HG02759 (cell line): ENCODE results near the gene GRIA4.
A peak's percentile ranks its signal among the peaks of the same experiment; 100 is the strongest.
"Not testable (repeated sequence)": the region's sequence is repeated elsewhere in the genome, so short reads cannot be mapped to it uniquely, and the experiment has no call there.

ENCODE experiments used
- ATAC-seq: cut with Tn5 transposase; IDR thresholded peaks from one replicate; pipeline ENCODE4 v1.9.1; 2021; ENCODE audit warnings: mild to moderate bottlenecking, moderate library complexity; ENCODE audit not compliant: unreplicated experiment

GRIA4 gene

GRCh38 chr11:105785850-105786249, 176.0 kb downstream of the GRIA4 start:
- ATAC-seq, result not testable (repeated sequence)

- no peak for ATAC-seq
Measured at GRCh38 chr11:105786741-105787140, 176.9 kb downstream of the GRIA4 start.

GRCh38 chr11:105789579-105790420, 179.9 kb downstream of the GRIA4 start:
- no peak for ATAC-seq

GRCh38 chr11:105790840-105791239, 181.0 kb downstream of the GRIA4 start:
- no peak for ATAC-seq

GRCh38 chr11:105793092-105793491, 183.2 kb downstream of the GRIA4 start:
- no peak for ATAC-seq

GRCh38 chr11:105799263-105799662, 189.4 kb downstream of the GRIA4 start:
- no peak for ATAC-seq

GRCh38 chr11:105799728-105800462, 190.0 kb downstream of the GRIA4 start:
- ATAC-seq, result no peak

- ATAC-seq, result no peak
Measured at GRCh38 chr11:105802390-105802789, 192.5 kb downstream of the GRIA4 start.

GRCh38 chr11:105811242-105811641, 201.4 kb downstream of the GRIA4 start:
- no peak for ATAC-seq

GRCh38 chr11:105821372-105821771, 211.5 kb downstream of the GRIA4 start:
- no peak for ATAC-seq

GRCh38 chr11:105821781-105822180, 211.9 kb downstream of the GRIA4 start:
- no peak for ATAC-seq

- ATAC-seq, result no peak
Measured at GRCh38 chr11:105823495-105824033, 213.7 kb downstream of the GRIA4 start.

- no peak for ATAC-seq
Measured at GRCh38 chr11:105824457-105825013, 214.7 kb downstream of the GRIA4 start.

- no peak for ATAC-seq
Measured at GRCh38 chr11:105825141-105825540, 215.3 kb downstream of the GRIA4 start.

- no peak for ATAC-seq
Measured at GRCh38 chr11:105827906-105828305, 218.0 kb downstream of the GRIA4 start.

GRCh38 chr11:105829084-105829483, 219.2 kb downstream of the GRIA4 start:
- peak; percentile 90 for ATAC-seq

- ATAC-seq, result no peak
Measured at GRCh38 chr11:105834461-105834860, 224.6 kb downstream of the GRIA4 start.

GRCh38 chr11:105838668-105839384, 229.0 kb downstream of the GRIA4 start:
- ATAC-seq, result no peak

- no peak for ATAC-seq
Measured at GRCh38 chr11:105840391-105840790, 230.5 kb downstream of the GRIA4 start.

GRCh38 chr11:105852403-105852802, 242.5 kb downstream of the GRIA4 start:
- no peak for ATAC-seq

- ATAC-seq, result no peak
Measured at GRCh38 chr11:105854269-105854668, 244.4 kb downstream of the GRIA4 start.
